Erythroblast (primary cell): ENCODE data around the gene LIME1.

ENCODE experiments used
- GATA1 ChIP-seq: IDR thresholded peaks from 2 replicates; pipeline ENCODE4 v1.6.1; 2011; ENCODE audit warnings: low read depth, mild to moderate bottlenecking, control low read depth, low read length, moderate library complexity
- POLR2A ChIP-seq: IDR thresholded peaks from 2 replicates; pipeline ENCODE4 v1.6.1; 2011; ENCODE audit warnings: mild to moderate bottlenecking, low read length

GRCh38 chr20:63697357-63697867 is 39.1 kb upstream of the LIME1 start:
- TF ChIP-seq POLR2A (peak; percentile 36), GATA1 (no peak)
